IMR-90 (cell line): ENCODE data around the gene VPS52. TPM values are rescaled to one million over a fixed set of nuclear protein-coding genes. Genes with fewer than 3 reads are reported as not detected.
A peak's percentile ranks its signal among the peaks of the same experiment; 100 is the strongest.

Experiments
- ATAC-seq: fragments of 200-7000 bp; cut with Tn5 transposase; 2 replicates; pipeline ENCODE4 v1.9.1; 2020; ENCODE audit warnings: low read depth, mild to moderate bottlenecking, moderate library complexity
- BruUV-seq: library from RNA; stranded (reverse); fragments of 400-500 nt; replicated peaks from 2 replicates; lab custom pipeline; 2021; lab: Mats Ljungman, UMichigan
- CTCF ChIA-PET: fragments of 300-600 bp; formaldehyde crosslinking; extraction: SDS; loops from one replicate; lab custom pipeline; 2021; ENCODE audit warnings: antibody characterized with exemption; lab: Yijun Ruan, JAX
- POLR2A ChIA-PET: fragments of 300-600 bp; sonication (Branson Sonifier 250); formaldehyde crosslinking; loops from one replicate; lab custom pipeline; 2022; ENCODE audit warnings: antibody characterized with exemption; ENCODE audit not compliant: unreplicated experiment; lab: Charles Lee
- DNase-seq: peaks from one replicate; pipeline ENCODE4 v3.0.0; 2013
- H2AFZ ChIP-seq: replicated peaks from 2 replicates; pipeline ENCODE3; 2013; ENCODE audit warnings: low read length, mild to moderate bottlenecking; ENCODE audit not compliant: poor library complexity
- H2AK5ac ChIP-seq: 2 replicates; pipeline ENCODE4 v1.6.1; 2013; ENCODE audit warnings: low read depth, low read length, inconsistent platforms
- H2AK9ac ChIP-seq: replicated peaks from 2 replicates; pipeline ENCODE3; 2013; ENCODE audit warnings: mild to moderate bottlenecking, low read depth, low read length, moderate library complexity; ENCODE audit not compliant: poor library complexity
- H2BK120ac ChIP-seq: 2 replicates; pipeline ENCODE4 v1.6.1; 2013; ENCODE audit warnings: low read depth, low read length, inconsistent platforms
- H2BK15ac ChIP-seq: 3 replicates; pipeline ENCODE4 v1.6.1; 2013; ENCODE audit warnings: low read depth, low read length, inconsistent platforms
- H2BK20ac ChIP-seq: 2 replicates; pipeline ENCODE4 v1.6.1; 2013; ENCODE audit warnings: low read depth, mild to moderate bottlenecking, inconsistent platforms, low read length, moderate library complexity
- H2BK5ac ChIP-seq: 2 replicates; pipeline ENCODE4 v1.6.1; 2013; ENCODE audit warnings: mild to moderate bottlenecking, low read depth, low read length, inconsistent platforms; ENCODE audit not compliant: poor library complexity, severe bottlenecking
- H3K14ac ChIP-seq: replicated peaks from 2 replicates; pipeline ENCODE4 v1.6.1; 2013; ENCODE audit warnings: low read depth, low read length, inconsistent platforms
- H3K18ac ChIP-seq: 2 replicates; pipeline ENCODE4 v1.6.1; 2013; ENCODE audit warnings: low read depth, low read length, control low read depth
- H3K23ac ChIP-seq: 2 replicates; pipeline ENCODE4 v1.6.1; 2013; ENCODE audit warnings: low read depth, low read length, inconsistent platforms
- H3K27ac ChIP-seq: 2 replicates; pipeline ENCODE4 v1.5.1; 2013; ENCODE audit warnings: mild to moderate bottlenecking, control low read depth, low read length; ENCODE audit not compliant: insufficient read depth
- H3K27me3 ChIP-seq: 2 replicates; pipeline ENCODE4 v1.6.1; 2013; ENCODE audit warnings: low read length; ENCODE audit not compliant: control insufficient read depth, insufficient read depth
- H3K36me3 ChIP-seq: 2 replicates; pipeline ENCODE4 v1.6.1; 2013; ENCODE audit warnings: low read length, mixed read lengths; ENCODE audit not compliant: control insufficient read depth, insufficient read depth
- H3K4ac ChIP-seq: 2 replicates; pipeline ENCODE4 v1.6.1; 2013; ENCODE audit warnings: low read depth, low read length, inconsistent platforms
- H3K4me1 ChIP-seq: 2 replicates; pipeline ENCODE4 v1.6.1; 2013; ENCODE audit warnings: low read length, mixed read lengths; ENCODE audit not compliant: control insufficient read depth, insufficient read depth
- H3K4me2 ChIP-seq: 2 replicates; pipeline ENCODE4 v1.6.1; 2013; ENCODE audit warnings: low read depth, mild to moderate bottlenecking, control low read depth, low read length, moderate library complexity
- H3K4me3 ChIP-seq: 2 replicates; pipeline ENCODE4 v1.5.1; 2013; ENCODE audit warnings: low read depth, mild to moderate bottlenecking, control low read depth, low read length, moderate library complexity; ENCODE audit not compliant: insufficient read depth
- H3K56ac ChIP-seq: 2 replicates; pipeline ENCODE4 v1.6.1; 2013; ENCODE audit warnings: low read length, inconsistent platforms; ENCODE audit not compliant: insufficient read depth; ENCODE audit errors: extremely low read depth
- H3K79me1 ChIP-seq, 2 experiments: 2 replicates each; pipeline ENCODE4 v1.6.1; 2013; ENCODE audit warnings: low read length in 2 of 2, inconsistent platforms in 1 of 2, low read depth in 1 of 2
- H3K9ac ChIP-seq: 2 replicates; pipeline ENCODE4 v1.6.1; 2013; ENCODE audit warnings: low read depth, low read length, control low read depth
- H3K9me1 ChIP-seq: 2 replicates; pipeline ENCODE4 v1.6.1; 2013; ENCODE audit warnings: low read length, inconsistent platforms; ENCODE audit not compliant: insufficient read depth
- H3K9me3 ChIP-seq: 2 replicates; pipeline ENCODE4 v1.6.1; 2013; ENCODE audit warnings: low read length; ENCODE audit not compliant: control insufficient read depth, insufficient read depth
- H4K20me1 ChIP-seq: 2 replicates; pipeline ENCODE4 v1.6.1; 2013; ENCODE audit warnings: low read length, inconsistent platforms; ENCODE audit not compliant: insufficient read depth
- H4K5ac ChIP-seq: 2 replicates; pipeline ENCODE4 v1.6.1; 2013; ENCODE audit warnings: mild to moderate bottlenecking, low read depth, low read length, control low read depth
- H4K8ac ChIP-seq, 2 experiments: 2 replicates each; pipeline ENCODE4 v1.6.1; 2013; ENCODE audit warnings: low read depth in 2 of 2, low read length in 2 of 2, control low read depth in 1 of 2, inconsistent platforms in 1 of 2
- H4K91ac ChIP-seq: 2 replicates; pipeline ENCODE4 v1.6.1; 2013; ENCODE audit warnings: low read depth, low read length, inconsistent platforms; ENCODE audit not compliant: insufficient read depth
- BHLHE40 ChIP-seq: fragments of 150-350 bp; IDR thresholded peaks from 2 replicates; pipeline ENCODE4 v1.6.1; 2016; ENCODE audit warnings: mild to moderate bottlenecking, low read depth, low read length
- CEBPB ChIP-seq: IDR thresholded peaks from 2 replicates; pipeline ENCODE4 v1.6.1; 2012; ENCODE audit warnings: low read depth, low read length, improper control_type of control experiment
- CTCF ChIP-seq: conservative IDR thresholded peaks from 2 replicates; pipeline ENCODE4 v1.5.1; 2012; ENCODE audit warnings: mild to moderate bottlenecking, low read depth, low read length, improper control_type of control experiment
- MAFK ChIP-seq: IDR thresholded peaks from 2 replicates; pipeline ENCODE4 v1.6.1; 2012; ENCODE audit warnings: low read depth, low read length, improper control_type of control experiment
- MAZ ChIP-seq: IDR thresholded peaks from 2 replicates; pipeline ENCODE4 v1.6.1; 2012; ENCODE audit warnings: low read depth, mild to moderate bottlenecking, low read length, improper control_type of control experiment, moderate library complexity, borderline replicate concordance
- NFE2L2 ChIP-seq: fragments of 150-350 bp; IDR thresholded peaks from 2 replicates; pipeline ENCODE4 v1.6.1; 2016; ENCODE audit warnings: low read depth, mild to moderate bottlenecking, low read length
- POLR2A ChIP-seq: IDR thresholded peaks from 2 replicates; pipeline ENCODE4 v1.6.1; 2012; ENCODE audit warnings: mild to moderate bottlenecking, low read depth, low read length
- SMC3 ChIP-seq: fragments of 150-350 bp; IDR thresholded peaks from 2 replicates; pipeline ENCODE4 v1.6.1; 2016; ENCODE audit warnings: low read depth, mild to moderate bottlenecking, antibody characterized with exemption, low read length, moderate library complexity
- USF2 ChIP-seq: fragments of 150-350 bp; IDR thresholded peaks from 2 replicates; pipeline ENCODE4 v1.6.1; 2017; ENCODE audit warnings: mild to moderate bottlenecking, antibody characterized with exemption, low read length, low read depth
- WGBS, 2 experiments: methylation state at CpG; one replicate each; pipeline versions ENCODE4 v1.1.5 to v1.1.7; 2013; ENCODE audit warnings: missing lambda C conversion rate in 2 of 2; ENCODE audit not compliant: insufficient read length in 1 of 2; ENCODE audit errors: extremely low coverage in 2 of 2; 5-methylcytosine and 5-hydroxymethylcytosine counted together
- dilution Hi-C: fragments of 300-500 bp; cut with HindIII; formaldehyde crosslinking; loops from one replicate; pipeline ENCODE4 v1.14.3; 2018; ENCODE audit warnings: low sequenced_read_pairs; ENCODE audit not compliant: unreplicated experiment
- in situ Hi-C: fragments of 300-500 bp; cut with MboI; formaldehyde crosslinking; loops from 3 replicates; pipeline ENCODE4 v1.14.3; 2019; ENCODE audit warnings: low sequenced_read_pairs, inconsistent platforms, mixed read lengths
- intact Hi-C: fragments of 100-400 bp; cut with micrococcal nuclease; formaldehyde crosslinking; loops from 2 replicates; pipeline ENCODE4 v1.10.0; 2022
- polyA plus RNA-seq, 3 experiments: library from polyadenylated mRNA; depleted of rRNA; stranded (reverse); fragments of >200 nt; gene quantifications; 2 replicates each; pipeline ENCODE4 v1.2.3, GENCODE V29; 2012; ENCODE audit warnings: low replicate concordance in 1 of 3
- total RNA-seq: library from RNA; depleted of rRNA; stranded (reverse); fragments of >200 nt; gene quantifications from 2 replicates; pipeline ENCODE4 v1.2.3, GENCODE V29; 2012
- TF ChIP-seq, protein P1 (sequence below): fragments of 150-350 bp; IDR thresholded peaks from 2 replicates; pipeline ENCODE4 v1.6.1; 2016; ENCODE audit warnings: low read depth, mild to moderate bottlenecking, low read length, moderate library complexity, borderline replicate concordance

VPS52 gene
- total and polyA plus RNA-seq, 2 of the 4 experiments (the other 2 are of a cell fraction): 29.8 to 54.6 TPM

DNA sequence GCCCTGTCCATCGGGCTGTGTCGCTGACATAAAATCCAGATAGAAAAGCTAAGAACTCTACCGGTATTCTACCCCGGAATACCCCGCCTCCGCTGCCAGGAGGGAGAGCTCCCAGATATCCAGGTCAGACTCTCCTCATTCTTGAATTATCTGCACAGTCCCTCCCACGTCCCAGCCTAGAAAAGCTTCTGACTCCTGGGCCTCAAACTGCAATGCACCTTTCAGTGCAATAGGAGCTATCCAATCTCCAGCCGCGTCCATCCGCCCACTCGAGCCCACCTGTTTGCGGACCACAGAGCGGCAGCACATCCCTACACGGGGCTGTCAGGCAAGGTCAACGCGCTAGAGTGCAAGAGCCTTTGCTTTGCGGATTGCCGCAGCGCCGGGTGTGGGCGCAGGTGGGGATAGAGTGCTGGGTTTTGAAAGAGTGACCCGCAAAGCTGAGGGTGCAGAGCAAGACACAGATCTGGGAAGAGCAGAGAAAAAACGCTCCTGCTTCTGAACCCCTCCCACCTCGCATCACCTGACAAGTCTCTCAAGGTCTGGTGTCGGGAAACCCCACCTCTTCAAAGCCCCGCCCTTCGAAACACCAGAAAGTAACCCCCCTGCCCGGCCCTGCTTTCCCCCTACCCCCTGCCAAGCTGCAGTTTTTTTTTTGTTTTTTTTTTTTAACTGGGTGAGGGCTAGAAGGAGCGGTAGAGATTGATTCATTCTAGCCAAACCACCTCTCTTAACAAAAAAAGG lies 40.9 kb upstream of the VPS52 start:
- peak overlapping the region; percentile 96 for H2AFZ ChIP-seq

More for the DNA sequence above, 40.9 kb upstream of the VPS52 start:
- H3K4me1 ChIP-seq: peaks cover 11% of the 10 kb centered on the region
- peak overlapping the region; percentile 96 for H3K23ac ChIP-seq
- 0 out of 2 replicates have a peak overlapping the region, but pooled peaks have one; percentile 94 for H3K56ac ChIP-seq
- peaks cover 2% of the 10 kb centered on the region; the same call in 1 of the 2 replicates for H3K36me3 ChIP-seq
- peak overlapping the region; percentile 97 for H3K27ac ChIP-seq
- no peak for ATAC-seq
- TF ChIP-seq, protein P1, sequence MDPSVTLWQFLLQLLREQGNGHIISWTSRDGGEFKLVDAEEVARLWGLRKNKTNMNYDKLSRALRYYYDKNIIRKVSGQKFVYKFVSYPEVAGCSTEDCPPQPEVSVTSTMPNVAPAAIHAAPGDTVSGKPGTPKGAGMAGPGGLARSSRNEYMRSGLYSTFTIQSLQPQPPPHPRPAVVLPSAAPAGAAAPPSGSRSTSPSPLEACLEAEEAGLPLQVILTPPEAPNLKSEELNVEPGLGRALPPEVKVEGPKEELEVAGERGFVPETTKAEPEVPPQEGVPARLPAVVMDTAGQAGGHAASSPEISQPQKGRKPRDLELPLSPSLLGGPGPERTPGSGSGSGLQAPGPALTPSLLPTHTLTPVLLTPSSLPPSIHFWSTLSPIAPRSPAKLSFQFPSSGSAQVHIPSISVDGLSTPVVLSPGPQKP: no peak
- TF ChIP-seq CTCF (0 out of 2 replicates have a peak, but pooled peaks have one; percentile 4), CEBPB (no peak), BHLHE40 (no peak), SMC3 (no peak), POLR2A (no peak), MAZ (0 out of 2 replicates have a peak, but pooled peaks have one; percentile 9), USF2 (peak; percentile 40; the same call in 1 of the 2 replicates), MAFK (no peak), NFE2L2 (no peak)
- no peak overlapping the region for H2BK20ac ChIP-seq
- H3K9me3 ChIP-seq: no peaks in the 10 kb centered on the region
- H3K27me3 ChIP-seq: no peaks in the 10 kb centered on the region
- POLR2A ChIA-PET: interaction anchor here (0.6 to 1.2 kb wide), 2 partner anchors 13 to 380 kb away, joined by 3 read pairs; no protein-coding TSS in a partner anchor
- peak; percentile 64 for DNase-seq
- peak overlapping the region; percentile 64 for H3K4me3 ChIP-seq
- H2AK9ac ChIP-seq: peak overlapping the region; percentile 99
- peaks cover 12% of the 10 kb centered on the region for H4K20me1 ChIP-seq
- peaks cover 11% of the 10 kb centered on the region for H3K9me1 ChIP-seq
- H3K79me1 ChIP-seq: peaks cover 23 to 78% of the 10 kb centered on the region in 2 experiments
- intact Hi-C loops (loop anchor here (1.0 to 5.0 kb wide), 3 partner anchors 13 to 105 kb away; partner anchors contain the start of gene CUTA), in situ Hi-C loops (no loop called here), dilution Hi-C loops (no loop called here)
- no TSS peak for BruUV-seq
- H4K91ac ChIP-seq: peak overlapping the region; percentile 61; the same call in 1 of the 2 replicates
- 4% methylated on average over 5 of the region's 29 CpGs; no CpG with 5 or more reads in 1 of the 2 experiments for WGBS, 2 experiments
- peak overlapping the region; percentile 79 to 96; a peak in 1 of 4 replicates for H4K8ac ChIP-seq
- CTCF ChIA-PET: interaction anchor here (0.6 to 1.0 kb wide), 2 partner anchors 12 to 42 kb away, joined by 4 to 5 read pairs; no protein-coding TSS in a partner anchor
- H2AK5ac ChIP-seq: peak overlapping the region; percentile 76; the same call in 1 of the 2 replicates
- peak overlapping the region; percentile 96 for H3K9ac ChIP-seq
- H4K5ac ChIP-seq: peak overlapping the region; percentile 33; the same call in 1 of the 2 replicates
- H3K4me2 ChIP-seq: peak overlapping the region; percentile 98
- H2BK5ac ChIP-seq: peak overlapping the region; percentile 95
- no peak overlapping the region for H2BK15ac ChIP-seq
- peak overlapping the region; percentile 98; the same call in 1 of the 2 replicates for H3K4ac ChIP-seq
- no peak overlapping the region for H2BK120ac ChIP-seq
- peak overlapping the region; percentile 5; the same call in 1 of the 2 replicates for H3K18ac ChIP-seq
- peak overlapping the region; percentile 90 for H3K14ac ChIP-seq
